ENCODE results near the gene PRR7.

GRCh38 chr5:177475563-177476427, 29.2 kb downstream of the PRR7 start:
- TF ChIP-seq, protein P1, sequence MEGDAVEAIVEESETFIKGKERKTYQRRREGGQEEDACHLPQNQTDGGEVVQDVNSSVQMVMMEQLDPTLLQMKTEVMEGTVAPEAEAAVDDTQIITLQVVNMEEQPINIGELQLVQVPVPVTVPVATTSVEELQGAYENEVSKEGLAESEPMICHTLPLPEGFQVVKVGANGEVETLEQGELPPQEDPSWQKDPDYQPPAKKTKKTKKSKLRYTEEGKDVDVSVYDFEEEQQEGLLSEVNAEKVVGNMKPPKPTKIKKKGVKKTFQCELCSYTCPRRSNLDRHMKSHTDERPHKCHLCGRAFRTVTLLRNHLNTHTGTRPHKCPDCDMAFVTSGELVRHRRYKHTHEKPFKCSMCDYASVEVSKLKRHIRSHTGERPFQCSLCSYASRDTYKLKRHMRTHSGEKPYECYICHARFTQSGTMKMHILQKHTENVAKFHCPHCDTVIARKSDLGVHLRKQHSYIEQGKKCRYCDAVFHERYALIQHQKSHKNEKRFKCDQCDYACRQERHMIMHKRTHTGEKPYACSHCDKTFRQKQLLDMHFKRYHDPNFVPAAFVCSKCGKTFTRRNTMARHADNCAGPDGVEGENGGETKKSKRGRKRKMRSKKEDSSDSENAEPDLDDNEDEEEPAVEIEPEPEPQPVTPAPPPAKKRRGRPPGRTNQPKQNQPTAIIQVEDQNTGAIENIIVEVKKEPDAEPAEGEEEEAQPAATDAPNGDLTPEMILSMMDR (conservative IDR thresholded peaks at IDR 0.05; ENCODE audit: low read depth, low read length), result no peak
- TF ChIP-seq EZH2 (IDR thresholded peaks at IDR 0.05; ENCODE audit: low read length, unreplicated experiment), result no peak
